HEK293T (cell line): Measurements from ENCODE around the gene OR52B2.

ENCODE experiments used
- CTCF ChIA-PET: fragments of 350-600 bp; formaldehyde crosslinking; extraction: SDS; loops from one replicate; lab custom pipeline; 2021; ENCODE audit warnings: antibody characterized with exemption, inconsistent platforms; lab: Yijun Ruan, JAX
- POLR2A ChIA-PET: fragments of 350-600 bp; formaldehyde crosslinking; extraction: SDS; loops from one replicate; lab custom pipeline; 2020; ENCODE audit warnings: antibody characterized with exemption, inconsistent platforms; lab: Yijun Ruan, JAX
- DNase-seq: peaks from one replicate; pipeline ENCODE4 v3.0.0; 2012; ENCODE audit warnings: mixed read lengths; ENCODE audit errors: extremely low spot score
- ARNT ChIP-seq: fragments of 450-650 bp; IDR thresholded peaks from 2 replicates; pipeline ENCODE4 v1.6.1; 2017; ENCODE audit warnings: mild to moderate bottlenecking
- BHLHE40 ChIP-seq: fragments of 450-650 bp; IDR thresholded peaks from 2 replicates; pipeline ENCODE4 v1.6.1; 2016; ENCODE audit warnings: mild to moderate bottlenecking, moderate library complexity, borderline replicate concordance
- CTBP1 ChIP-seq: fragments of 450-650 bp; IDR thresholded peaks from 2 replicates; pipeline ENCODE4 v1.6.1; 2016; ENCODE audit warnings: borderline replicate concordance
- ELF4 ChIP-seq: fragments of 450-650 bp; IDR thresholded peaks from 2 replicates; pipeline ENCODE4 v1.6.1; 2017; ENCODE audit warnings: antibody characterized with exemption
- FOXA1 ChIP-seq: fragments of 450-650 bp; IDR thresholded peaks from 2 replicates; pipeline ENCODE4 v1.6.1; 2016; ENCODE audit warnings: mild to moderate bottlenecking
- FOXK2 ChIP-seq: fragments of 450-650 bp; IDR thresholded peaks from 2 replicates; pipeline ENCODE4 v1.6.1; 2016; ENCODE audit warnings: mild to moderate bottlenecking
- FOXM1 ChIP-seq: fragments of 450-650 bp; IDR thresholded peaks from 2 replicates; pipeline ENCODE4 v1.6.1; 2017; ENCODE audit warnings: mild to moderate bottlenecking, borderline replicate concordance
- HDGF ChIP-seq: fragments of 450-650 bp; IDR thresholded peaks from 2 replicates; pipeline ENCODE4 v1.6.1; 2017; ENCODE audit warnings: antibody characterized with exemption, borderline replicate concordance
- L3MBTL2 ChIP-seq: fragments of 450-650 bp; conservative IDR thresholded peaks from 2 replicates; pipeline ENCODE4 v1.6.1; 2016; ENCODE audit warnings: mild to moderate bottlenecking
- LEF1 ChIP-seq: fragments of 450-650 bp; IDR thresholded peaks from 2 replicates; pipeline ENCODE4 v1.6.1; 2017; ENCODE audit warnings: mild to moderate bottlenecking, borderline replicate concordance
- NFRKB ChIP-seq: fragments of 450-650 bp; IDR thresholded peaks from 2 replicates; pipeline ENCODE4 v1.6.1; 2016; ENCODE audit warnings: mild to moderate bottlenecking, moderate library complexity
- SP1 ChIP-seq: fragments of 450-650 bp; IDR thresholded peaks from 2 replicates; pipeline ENCODE4 v1.6.1; 2017
- SUZ12 ChIP-seq: fragments of 450-650 bp; IDR thresholded peaks from 2 replicates; pipeline ENCODE4 v1.6.1; 2016; ENCODE audit warnings: mild to moderate bottlenecking
- TARDBP ChIP-seq: fragments of 450-650 bp; IDR thresholded peaks from 2 replicates; pipeline ENCODE4 v1.6.1; 2016
- ZNF384 ChIP-seq: fragments of 450-650 bp; IDR thresholded peaks from 2 replicates; pipeline ENCODE4 v1.6.1; 2016
- TF ChIP-seq, protein P1 (sequence below): fragments of 450-650 bp; IDR thresholded peaks from 2 replicates; pipeline ENCODE4 v1.6.1; 2016

Gene OR52B2

DNA sequence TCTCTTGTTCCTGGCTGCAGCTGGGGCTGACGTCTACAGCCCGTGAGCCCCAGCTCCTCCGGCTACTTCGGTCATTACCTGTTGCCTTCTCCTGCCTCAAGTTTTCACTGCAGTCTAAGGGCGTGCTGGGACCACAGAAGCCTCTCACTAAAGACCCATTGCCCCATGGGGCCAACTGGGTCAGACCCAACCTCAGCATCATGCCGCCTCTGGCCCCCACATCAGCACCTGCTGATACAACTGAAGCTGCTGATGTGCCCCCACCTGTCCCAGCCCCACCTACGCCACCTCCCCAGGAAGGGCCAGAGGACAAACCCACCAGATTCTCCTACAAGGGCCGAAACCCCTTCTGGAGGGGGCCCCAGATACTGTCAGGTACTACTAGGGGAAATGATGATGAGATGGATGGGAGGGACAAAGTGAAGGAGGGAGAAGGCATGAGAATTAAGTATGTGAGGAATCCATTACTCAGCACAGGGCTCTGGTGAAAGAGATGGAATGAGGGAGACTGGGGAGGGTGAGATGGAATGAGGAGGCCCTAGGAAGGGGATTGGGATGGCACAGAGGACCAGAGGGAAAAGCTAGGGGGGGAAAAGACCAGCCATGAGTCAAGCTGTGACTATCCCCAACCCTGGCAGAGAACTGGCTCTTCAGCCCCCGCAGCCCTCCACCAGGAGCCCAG lies 40.3 kb upstream of the OR52B2 start:
- TF ChIP-seq NFRKB (no peak), CTBP1 (no peak), TARDBP (no peak), FOXA1 (no peak), ELF4 (no peak), SUZ12 (no peak)
- TF ChIP-seq, protein P1, sequence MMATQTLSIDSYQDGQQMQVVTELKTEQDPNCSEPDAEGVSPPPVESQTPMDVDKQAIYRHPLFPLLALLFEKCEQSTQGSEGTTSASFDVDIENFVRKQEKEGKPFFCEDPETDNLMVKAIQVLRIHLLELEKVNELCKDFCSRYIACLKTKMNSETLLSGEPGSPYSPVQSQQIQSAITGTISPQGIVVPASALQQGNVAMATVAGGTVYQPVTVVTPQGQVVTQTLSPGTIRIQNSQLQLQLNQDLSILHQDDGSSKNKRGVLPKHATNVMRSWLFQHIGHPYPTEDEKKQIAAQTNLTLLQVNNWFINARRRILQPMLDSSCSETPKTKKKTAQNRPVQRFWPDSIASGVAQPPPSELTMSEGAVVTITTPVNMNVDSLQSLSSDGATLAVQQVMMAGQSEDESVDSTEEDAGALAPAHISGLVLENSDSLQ = no peak
- ChIA-PET CTCF (no interaction called here), POLR2A (no interaction called here)
- no peak for DNase-seq

DNA sequence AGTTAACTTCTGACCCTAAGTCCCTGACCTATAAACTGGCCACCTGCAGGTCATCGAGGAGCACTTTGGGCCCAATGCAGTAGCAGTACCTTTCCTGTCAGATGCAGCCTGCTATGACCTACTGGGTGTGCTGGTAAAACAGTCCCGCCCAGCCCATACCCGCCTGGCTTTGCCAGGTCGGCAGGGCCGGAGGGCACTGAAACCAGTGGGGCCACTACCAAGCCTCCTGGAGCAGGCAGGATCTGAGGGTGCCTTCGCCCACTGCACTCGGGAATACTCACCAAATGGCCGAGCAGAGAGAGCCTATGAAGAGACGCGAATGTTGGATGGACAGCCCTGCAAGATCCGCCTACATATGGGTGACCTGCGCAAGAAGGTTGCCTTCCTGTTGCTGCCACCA lies 39.7 kb upstream of the OR52B2 start:
- CTCF ChIA-PET = no interaction called here
- DNase-seq = no peak
- POLR2A ChIA-PET = no interaction called here
- TF ChIP-seq, protein P1 = no peak
- TF ChIP-seq FOXM1 = no peak
- TF ChIP-seq TARDBP = no peak
- no peak for TF ChIP-seq ARNT
- no peak for TF ChIP-seq LEF1
- no peak for TF ChIP-seq SP1
- no peak for TF ChIP-seq ZNF384
- TF ChIP-seq FOXK2 = no peak
- no peak for TF ChIP-seq NFRKB
- no peak for TF ChIP-seq CTBP1
- no peak for TF ChIP-seq HDGF
- TF ChIP-seq FOXA1 = no peak
- TF ChIP-seq L3MBTL2 = no peak
- TF ChIP-seq ELF4 = no peak
- no peak for TF ChIP-seq SUZ12

DNA sequence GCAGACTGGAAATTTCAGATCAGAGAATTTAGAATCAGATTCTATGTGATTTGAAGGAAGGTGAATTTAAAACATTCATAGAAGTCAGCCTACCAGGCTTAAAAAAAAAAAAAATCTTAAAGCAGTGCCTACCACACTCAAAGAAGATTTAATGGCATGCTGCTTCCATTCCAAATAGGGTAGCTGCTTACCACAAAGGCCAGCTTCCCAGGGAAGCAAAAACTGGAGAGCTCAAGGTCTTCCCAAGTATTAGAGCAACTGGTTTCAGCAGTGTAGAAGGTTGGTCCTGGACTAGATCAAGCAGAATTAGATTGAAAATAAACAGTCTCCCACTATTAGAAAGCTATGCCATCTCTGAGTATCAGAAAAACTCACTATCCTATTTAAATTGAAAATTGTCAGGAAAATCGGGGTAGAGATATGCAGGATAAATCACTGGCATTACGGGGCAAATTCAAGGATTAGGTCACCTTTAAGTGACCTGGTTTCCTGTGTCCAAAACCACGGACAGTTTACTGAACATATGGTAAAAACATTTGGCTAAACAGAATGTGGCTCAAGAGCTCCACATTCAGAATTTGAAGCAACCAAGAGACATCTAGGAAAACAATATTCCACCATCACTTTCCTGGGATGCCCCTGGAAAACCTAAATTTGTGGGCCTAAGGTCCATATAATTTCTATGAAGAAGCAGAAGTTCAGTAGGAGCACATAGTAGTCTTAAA lies 36.5 kb upstream of the OR52B2 start:
- no peak for TF ChIP-seq FOXK2
- TF ChIP-seq SUZ12 = no peak
- TF ChIP-seq FOXM1 = no peak
- no peak for TF ChIP-seq L3MBTL2
- no peak for TF ChIP-seq SP1
- TF ChIP-seq LEF1 = no peak
- CTCF ChIA-PET = no interaction called here
- POLR2A ChIA-PET = no interaction called here

DNA sequence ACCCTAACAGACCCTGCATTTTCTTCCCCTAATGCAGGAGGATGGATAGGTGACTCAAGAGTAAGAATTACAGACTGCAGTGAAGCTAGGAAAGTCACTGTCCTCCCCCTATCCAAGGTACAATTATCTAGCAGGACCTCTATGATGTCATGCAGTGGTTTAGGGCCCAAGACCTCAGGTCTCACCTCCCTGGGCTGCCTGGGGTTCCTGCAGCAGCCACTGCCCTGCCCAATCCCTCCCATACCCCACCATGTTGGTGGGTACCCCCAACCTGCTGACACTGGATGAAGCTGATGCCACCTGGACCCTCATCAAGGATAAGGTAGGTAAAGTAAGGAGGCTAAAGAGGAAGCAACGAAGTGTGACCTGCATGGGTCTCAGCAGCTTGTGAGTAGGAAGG lies 35.2 kb upstream of the OR52B2 start, which contains the start of gene C11orf42:
C11orf42 (plus strand) TSS at position 192 of the 400 bp plus-strand sequence; CDS start at position 251, 59 bp downstream.
- POLR2A ChIA-PET = no interaction called here
- CTCF ChIA-PET = no interaction called here

More for the DNA sequence above, 36.5 kb upstream of the OR52B2 start:
- no peak for DNase-seq

DNA sequence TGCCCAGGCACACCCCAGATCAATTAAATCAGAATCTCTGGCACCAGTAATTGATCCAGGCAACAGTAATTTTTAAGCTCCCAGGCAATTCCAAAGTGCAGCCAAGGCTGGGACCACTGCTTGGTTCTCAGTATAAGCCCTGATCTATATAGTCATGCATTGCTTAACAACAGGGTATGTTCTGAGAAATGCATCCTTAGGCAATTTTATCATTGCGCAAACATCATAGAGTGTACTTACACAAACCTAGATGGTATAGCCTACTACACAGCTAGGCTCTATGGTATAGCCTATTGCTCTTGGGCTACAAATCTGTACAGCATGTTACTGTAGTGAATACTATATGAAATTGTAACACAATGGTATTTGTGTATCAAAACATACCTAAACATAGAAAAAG lies 34.6 kb upstream of the OR52B2 start:
- no peak for TF ChIP-seq FOXK2
- TF ChIP-seq ZNF384 = no peak
- TF ChIP-seq L3MBTL2 = no peak
- no peak for TF ChIP-seq HDGF
- TF ChIP-seq ELF4 = no peak
- no peak for TF ChIP-seq BHLHE40
- no peak for TF ChIP-seq SUZ12
- no peak for TF ChIP-seq FOXM1
- POLR2A ChIA-PET = no interaction called here
- DNase-seq = no peak
- CTCF ChIA-PET = no interaction called here

More for the DNA sequence above, 35.2 kb upstream of the OR52B2 start, which contains the start of gene C11orf42:
- TF ChIP-seq TARDBP = no peak
- DNase-seq = no peak

DNA sequence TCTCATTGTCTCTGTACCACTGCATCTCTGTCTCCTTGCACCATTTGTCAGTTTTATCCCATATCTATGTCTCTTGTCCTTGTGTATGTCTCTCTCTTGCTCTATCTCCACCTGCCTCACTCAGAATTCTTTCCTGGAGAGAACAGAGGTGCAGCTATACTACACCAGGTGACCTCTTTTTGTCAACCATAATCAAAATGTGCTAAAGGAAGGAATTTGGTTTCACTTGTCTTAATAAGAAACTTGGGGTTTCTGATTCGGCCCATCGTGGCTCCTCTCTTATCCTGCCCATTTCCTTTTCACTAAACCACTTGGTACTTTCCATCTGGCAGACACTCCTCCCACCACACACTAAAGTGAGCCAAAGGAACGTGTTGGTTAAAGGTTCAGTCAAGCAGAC lies 33.2 kb upstream of the OR52B2 start:
- CTCF ChIA-PET = no interaction called here
- TF ChIP-seq, protein P1 = no peak
- TF ChIP-seq HDGF = no peak
- no peak for TF ChIP-seq FOXA1
- TF ChIP-seq NFRKB = no peak
- no peak for TF ChIP-seq BHLHE40
- no peak for TF ChIP-seq FOXM1
- no peak for TF ChIP-seq SP1
- TF ChIP-seq CTBP1 = no peak
- no peak for TF ChIP-seq LEF1
- no peak for TF ChIP-seq TARDBP
- no peak for TF ChIP-seq ZNF384
- TF ChIP-seq FOXK2 = no peak
- TF ChIP-seq ELF4 = no peak
- TF ChIP-seq L3MBTL2 = no peak
- TF ChIP-seq SUZ12 = no peak
- TF ChIP-seq ARNT = no peak
- POLR2A ChIA-PET = no interaction called here
- no peak for DNase-seq
